ENCODE results near the gene JAML.

JAML gene

DNA sequence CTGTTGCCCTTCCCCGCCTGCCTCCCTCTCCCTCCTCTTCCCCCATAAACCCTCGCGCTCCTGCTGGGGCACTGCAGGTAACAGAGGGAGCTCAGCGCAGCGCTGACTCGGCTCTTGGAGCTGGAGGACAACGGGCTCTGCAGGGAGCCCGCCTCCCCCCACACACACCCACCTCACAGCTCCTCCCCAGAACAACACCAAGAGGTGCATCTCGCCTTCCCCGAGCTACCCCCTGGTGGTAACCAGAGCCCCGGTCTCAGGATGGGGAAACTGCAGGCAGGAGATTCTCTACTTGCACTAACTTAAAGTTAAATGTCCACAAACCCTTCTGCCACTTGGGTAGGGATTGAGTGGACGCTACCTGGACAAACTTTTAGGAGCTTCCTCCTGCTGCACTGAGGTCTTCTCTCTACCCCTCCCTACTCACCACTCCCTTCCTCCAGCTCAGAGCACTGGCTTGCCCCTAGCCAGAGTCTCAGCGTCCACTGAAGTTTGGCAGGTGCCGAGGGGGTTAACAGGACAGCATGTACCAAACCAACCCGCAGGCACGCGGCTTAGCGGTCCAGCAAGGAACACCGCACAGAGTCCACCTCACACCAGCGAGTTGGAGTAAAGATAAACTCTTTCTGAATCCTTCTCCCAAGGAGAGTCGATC, 68.2 kb downstream of the JAML start:
- Mint-ChIP-seq H3K36me3 (ENCODE audit: low read depth) (no peaks in the 10 kb centered on the region), H3K4me1 (peaks cover 35% of the 10 kb centered on the region), H3K27ac (no peak overlapping the region), H3K4me3 (peak overlapping the region; percentile 71), H3K9me3 (no peaks in the 10 kb centered on the region), H3K27me3 (ENCODE audit: low read depth, poor library complexity) (peaks cover 100% of the 10 kb centered on the region)
- DNase-seq: no peak
- TF ChIP-seq, protein P1, sequence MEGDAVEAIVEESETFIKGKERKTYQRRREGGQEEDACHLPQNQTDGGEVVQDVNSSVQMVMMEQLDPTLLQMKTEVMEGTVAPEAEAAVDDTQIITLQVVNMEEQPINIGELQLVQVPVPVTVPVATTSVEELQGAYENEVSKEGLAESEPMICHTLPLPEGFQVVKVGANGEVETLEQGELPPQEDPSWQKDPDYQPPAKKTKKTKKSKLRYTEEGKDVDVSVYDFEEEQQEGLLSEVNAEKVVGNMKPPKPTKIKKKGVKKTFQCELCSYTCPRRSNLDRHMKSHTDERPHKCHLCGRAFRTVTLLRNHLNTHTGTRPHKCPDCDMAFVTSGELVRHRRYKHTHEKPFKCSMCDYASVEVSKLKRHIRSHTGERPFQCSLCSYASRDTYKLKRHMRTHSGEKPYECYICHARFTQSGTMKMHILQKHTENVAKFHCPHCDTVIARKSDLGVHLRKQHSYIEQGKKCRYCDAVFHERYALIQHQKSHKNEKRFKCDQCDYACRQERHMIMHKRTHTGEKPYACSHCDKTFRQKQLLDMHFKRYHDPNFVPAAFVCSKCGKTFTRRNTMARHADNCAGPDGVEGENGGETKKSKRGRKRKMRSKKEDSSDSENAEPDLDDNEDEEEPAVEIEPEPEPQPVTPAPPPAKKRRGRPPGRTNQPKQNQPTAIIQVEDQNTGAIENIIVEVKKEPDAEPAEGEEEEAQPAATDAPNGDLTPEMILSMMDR (IDR thresholded peaks at IDR 0.05): no peak

DNA sequence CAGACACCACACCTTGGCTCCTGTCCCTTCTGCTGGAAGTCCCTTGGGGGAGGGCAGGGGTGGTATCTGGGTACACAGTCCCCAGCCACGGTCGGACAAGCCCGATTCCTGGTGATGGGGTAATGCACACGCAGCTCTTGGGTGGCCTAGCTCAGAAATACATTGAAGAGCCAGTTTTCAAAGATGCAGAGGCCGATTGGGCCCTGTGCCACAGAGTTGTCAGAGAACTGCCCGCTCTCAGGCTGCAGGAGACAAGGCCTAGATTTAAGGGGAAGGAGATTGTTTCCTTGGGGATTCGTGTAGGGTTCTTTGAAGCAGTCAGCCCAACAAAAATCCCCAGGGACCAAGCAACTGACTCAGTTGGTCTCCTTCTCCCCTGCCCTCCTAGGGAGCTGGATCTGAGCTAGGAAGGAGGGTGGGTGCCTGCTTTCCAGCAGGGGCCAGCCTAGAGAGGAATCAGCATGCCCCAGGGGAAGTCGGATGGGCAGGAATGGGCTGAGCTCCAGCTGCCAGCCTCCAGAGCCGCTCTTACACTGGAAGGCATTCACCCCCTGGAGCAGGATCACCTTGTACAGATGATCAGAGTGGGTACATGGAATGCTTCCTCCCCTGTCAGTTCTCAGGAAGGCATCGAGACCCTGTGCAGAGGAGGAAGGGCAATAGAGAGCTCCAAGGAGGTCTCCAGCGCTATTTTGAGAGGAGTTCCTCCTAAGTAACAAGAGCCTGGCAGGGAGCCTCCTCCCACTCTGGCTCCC, 68.9 kb downstream of the JAML start:
- Mint-ChIP-seq H3K27me3 (ENCODE audit: low read depth, poor library complexity) (peaks cover 100% of the 10 kb centered on the region), H3K9me3 (no peaks in the 10 kb centered on the region), H3K4me3 (no peak overlapping the region), H3K4me1 (peaks cover 35% of the 10 kb centered on the region), H3K36me3 (ENCODE audit: low read depth) (no peaks in the 10 kb centered on the region), H3K27ac (no peak overlapping the region)
- no peak for DNase-seq
- TF ChIP-seq, protein P1 (IDR thresholded peaks at IDR 0.05): no peak

DNA sequence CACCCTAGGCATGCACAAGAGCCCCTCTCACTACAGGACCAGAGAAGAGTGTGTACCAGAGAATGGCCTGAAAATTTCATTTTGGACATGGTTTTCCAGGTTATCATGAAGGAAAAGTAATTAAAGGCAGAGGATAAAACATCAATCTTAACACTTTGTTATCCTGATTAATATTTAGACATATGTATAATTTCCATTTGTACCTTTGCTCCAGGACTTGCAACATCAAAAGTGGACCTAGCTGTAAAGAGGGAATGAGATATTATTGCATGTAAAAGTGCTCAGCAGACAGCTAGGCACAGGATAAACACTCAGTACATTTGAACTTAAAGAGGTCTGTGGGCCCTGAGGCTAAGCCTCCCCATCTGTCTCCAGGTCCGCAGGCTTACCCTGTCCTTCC, 70.2 kb downstream of the JAML start:
- Mint-ChIP-seq H3K27ac (no peak overlapping the region), H3K4me3 (no peak overlapping the region), H3K36me3 (ENCODE audit: low read depth) (no peaks in the 10 kb centered on the region), H3K27me3 (ENCODE audit: low read depth, poor library complexity) (peaks cover 100% of the 10 kb centered on the region), H3K9me3 (no peaks in the 10 kb centered on the region), H3K4me1 (peaks cover 35% of the 10 kb centered on the region)
- DNase-seq: no peak
- TF ChIP-seq, protein P1 (IDR thresholded peaks at IDR 0.05): no peak

DNA sequence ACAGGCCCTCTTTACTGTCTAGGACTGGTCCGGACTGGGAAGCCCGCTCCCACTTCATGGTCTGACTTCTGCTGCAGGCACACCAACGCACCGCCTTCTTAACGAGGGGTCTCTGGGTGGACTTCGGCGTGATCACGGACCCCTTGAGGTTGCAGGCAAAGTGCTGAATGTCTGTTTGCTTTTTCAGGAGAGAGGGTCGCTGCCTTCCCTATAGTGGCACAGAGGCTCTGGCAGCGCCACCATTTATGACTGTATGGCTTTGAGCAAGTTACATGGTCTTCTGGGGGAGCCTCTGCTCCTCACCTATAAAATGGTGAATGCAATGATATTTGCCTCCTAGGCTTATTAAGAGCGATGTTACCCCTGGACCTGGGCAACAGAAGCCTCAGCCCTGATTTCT, 70.8 kb downstream of the JAML start:
- TF ChIP-seq, protein P1 (IDR thresholded peaks at IDR 0.05): no peak
- no peaks in the 10 kb centered on the region for H3K9me3 Mint-ChIP-seq
- H3K36me3 Mint-ChIP-seq (ENCODE audit: low read depth): no peaks in the 10 kb centered on the region
- no peak overlapping the region for H3K27ac Mint-ChIP-seq
- H3K4me1 Mint-ChIP-seq: peaks cover 35% of the 10 kb centered on the region
- H3K27me3 Mint-ChIP-seq (ENCODE audit: low read depth, poor library complexity): peaks cover 100% of the 10 kb centered on the region
- no peak for DNase-seq
- peak overlapping the region; percentile 76 for H3K4me3 Mint-ChIP-seq

DNA sequence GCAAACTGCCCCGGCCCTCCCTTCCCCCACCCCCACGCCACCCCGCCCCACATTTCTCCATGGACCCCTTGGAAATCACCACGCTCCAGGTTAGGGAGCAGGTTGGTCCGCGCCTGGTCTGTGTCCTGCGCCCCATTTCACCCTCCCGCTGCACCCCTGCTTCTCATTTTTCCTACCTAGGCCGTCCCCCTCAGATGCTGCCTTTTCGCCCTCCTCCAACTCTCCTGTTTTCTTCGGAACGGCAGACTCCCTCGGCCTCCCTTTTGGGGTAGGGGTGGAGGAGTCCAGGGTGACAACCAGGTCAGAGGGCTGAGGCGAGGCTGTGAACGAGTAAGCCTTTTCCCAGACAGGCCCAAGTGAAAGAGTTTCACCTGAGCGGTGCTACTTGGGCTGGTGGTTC, 71.3 kb downstream of the JAML start:
- H3K27ac Mint-ChIP-seq: no peak overlapping the region
- TF ChIP-seq, protein P1 (IDR thresholded peaks at IDR 0.05): no peak
- H3K36me3 Mint-ChIP-seq (ENCODE audit: low read depth): no peaks in the 10 kb centered on the region
- no peaks in the 10 kb centered on the region for H3K9me3 Mint-ChIP-seq
- peak overlapping the region; percentile 76 for H3K4me3 Mint-ChIP-seq
- peaks cover 35% of the 10 kb centered on the region for H3K4me1 Mint-ChIP-seq
- no peak for DNase-seq
- H3K27me3 Mint-ChIP-seq (ENCODE audit: low read depth, poor library complexity): peaks cover 100% of the 10 kb centered on the region
